MM.1S (cell line): ENCODE data around the gene SLC7A6.

Experiments
- DNase-seq: peaks from one replicate; pipeline ENCODE4 v3.0.0-alpha.2; 2015
- H2AFZ ChIP-seq: fragments of 300-600 bp; sonication (generic); 2 replicates; pipeline ENCODE4 v1.6.0; 2016; ENCODE audit warnings: antibody characterized with exemption, low read length
- H3F3A ChIP-seq: fragments of 300-600 bp; sonication (generic); 2 replicates; pipeline ENCODE4 v1.6.1; 2016; ENCODE audit warnings: mild to moderate bottlenecking, antibody characterized with exemption, low read length, moderate library complexity, mixed read lengths; ENCODE audit not compliant: insufficient read depth
- H3K27ac ChIP-seq: fragments of 300-600 bp; sonication (generic); 2 replicates; pipeline ENCODE4 v1.5.1; 2016; ENCODE audit warnings: mild to moderate bottlenecking, low read length
- H3K27me3 ChIP-seq: fragments of 300-600 bp; sonication (generic); replicated peaks from 2 replicates; pipeline ENCODE4 v1.6.0; 2016; ENCODE audit warnings: low read length; ENCODE audit not compliant: insufficient read depth
- H3K36me3 ChIP-seq: fragments of 300-600 bp; sonication (generic); replicated peaks from 2 replicates; pipeline ENCODE4 v1.6.1; 2016; ENCODE audit warnings: mild to moderate bottlenecking, low read length, mixed read lengths; ENCODE audit not compliant: insufficient read depth
- H3K4me1 ChIP-seq: fragments of 300-600 bp; sonication (generic); 2 replicates; pipeline ENCODE4 v1.6.1; 2016; ENCODE audit warnings: low read length, mixed read lengths
- H3K4me2 ChIP-seq: fragments of 300-600 bp; sonication (generic); 2 replicates; pipeline ENCODE4 v1.6.0; 2016; ENCODE audit warnings: low read depth, low read length
- H3K4me3 ChIP-seq: fragments of 300-600 bp; sonication (generic); 2 replicates; pipeline ENCODE4 v1.5.1; 2016; ENCODE audit warnings: low read length, mixed read lengths
- H3K79me2 ChIP-seq: fragments of 300-600 bp; sonication (generic); 2 replicates; pipeline ENCODE4 v1.6.1; 2016; ENCODE audit warnings: mixed run types, low read length, mixed read lengths
- H3K9ac ChIP-seq: fragments of 300-600 bp; sonication (generic); 2 replicates; pipeline ENCODE4 v1.6.1; 2016; ENCODE audit warnings: low read length, mixed read lengths
- H3K9me2 ChIP-seq: fragments of 300-600 bp; sonication (generic); replicated peaks from 2 replicates; pipeline ENCODE4 v1.6.1; 2016; ENCODE audit warnings: mild to moderate bottlenecking, low read length, mixed read lengths; ENCODE audit not compliant: insufficient read depth
- H3K9me3 ChIP-seq: fragments of 300-600 bp; sonication (generic); replicated peaks from 2 replicates; pipeline ENCODE4 v1.6.1; 2016; ENCODE audit warnings: mild to moderate bottlenecking, low read length, mixed read lengths; ENCODE audit not compliant: insufficient read depth
- H4K20me1 ChIP-seq: fragments of 300-600 bp; sonication (generic); 2 replicates; pipeline ENCODE4 v1.6.1; 2016; ENCODE audit warnings: mild to moderate bottlenecking, low read length, moderate library complexity, mixed read lengths; ENCODE audit not compliant: insufficient read depth
- CTCF ChIP-seq: fragments of 300-600 bp; sonication (generic); IDR thresholded peaks from 2 replicates; pipeline ENCODE4 v1.5.1; 2016; ENCODE audit warnings: antibody characterized with exemption, low read length, mixed read lengths
- EZH2 ChIP-seq: fragments of 300-600 bp; sonication (generic); optimal IDR thresholded peaks from 2 replicates; pipeline ENCODE3; 2017; ENCODE audit warnings: low read depth, mild to moderate bottlenecking, antibody characterized with exemption, low read length, mixed read lengths
- EZH2phosphoT487 ChIP-seq: fragments of 300-600 bp; sonication (generic); IDR thresholded peaks from 2 replicates; pipeline ENCODE4 v1.6.1; 2018; ENCODE audit warnings: antibody characterized with exemption, low read length

SLC7A6 gene

GRCh38 chr16:68223072-68223471 lies 41.3 kb upstream of the SLC7A6 start:
- Histone ChIP-seq H3K9ac (no peak overlapping the region), H3F3A (peaks cover 9% of the 10 kb centered on the region; the same call in 1 of the 2 replicates), H4K20me1 (no peaks in the 10 kb centered on the region), H3K27me3 (no peaks in the 10 kb centered on the region), H3K4me3 (no peak overlapping the region), H3K9me3 (no peaks in the 10 kb centered on the region), H3K4me2 (no peak overlapping the region), H3K79me2 (no peaks in the 10 kb centered on the region), H3K4me1 (peaks cover 15% of the 10 kb centered on the region), H3K9me2 (no peaks in the 10 kb centered on the region), H2AFZ (no peak overlapping the region), H3K27ac (no peak overlapping the region), H3K36me3 (no peaks in the 10 kb centered on the region)
- no peak for DNase-seq
- TF ChIP-seq EZH2 (no peak), CTCF (no peak), EZH2phosphoT487 (no peak)

GRCh38 chr16:68226116-68226515 lies 38.2 kb upstream of the SLC7A6 start:
- Histone ChIP-seq H3K4me2 (no peak overlapping the region), H3K9me3 (no peaks in the 10 kb centered on the region), H3K27me3 (no peaks in the 10 kb centered on the region), H3K27ac (no peak overlapping the region), H3K36me3 (no peaks in the 10 kb centered on the region), H3F3A (peaks cover 9% of the 10 kb centered on the region; the same call in 1 of the 2 replicates), H3K9ac (no peak overlapping the region), H4K20me1 (no peaks in the 10 kb centered on the region), H2AFZ (no peak overlapping the region), H3K79me2 (no peaks in the 10 kb centered on the region), H3K9me2 (no peaks in the 10 kb centered on the region), H3K4me3 (no peak overlapping the region), H3K4me1 (peaks cover 15% of the 10 kb centered on the region)
- DNase-seq = no peak
- no peak for TF ChIP-seq EZH2phosphoT487
- TF ChIP-seq EZH2 = no peak
- no peak for TF ChIP-seq CTCF

GRCh38 chr16:68227183-68227793 lies 37.0 kb upstream of the SLC7A6 start:
- peak; percentile 67 for DNase-seq

More at GRCh38 chr16:68227183-68227793, 37.0 kb upstream of the SLC7A6 start:
- peak overlapping the region; percentile 37; the same call in 1 of the 2 replicates for H3K27ac ChIP-seq
- no peaks in the 10 kb centered on the region for H3K27me3 ChIP-seq
- TF ChIP-seq EZH2phosphoT487 (no peak), EZH2 (no peak), CTCF (no peak)
- H3K9me2 ChIP-seq = no peaks in the 10 kb centered on the region
- H3K9me3 ChIP-seq = no peaks in the 10 kb centered on the region
- no peak overlapping the region for H3K4me3 ChIP-seq
- no peak overlapping the region for H3K9ac ChIP-seq
- H2AFZ ChIP-seq = no peak overlapping the region
- no peaks in the 10 kb centered on the region for H3K79me2 ChIP-seq
- peaks cover 15% of the 10 kb centered on the region for H3K4me1 ChIP-seq
- peaks cover 9% of the 10 kb centered on the region; the same call in 1 of the 2 replicates for H3F3A ChIP-seq
- no peak overlapping the region; the same call in 1 of the 2 replicates for H3K4me2 ChIP-seq
- H3K36me3 ChIP-seq = no peaks in the 10 kb centered on the region
- no peaks in the 10 kb centered on the region for H4K20me1 ChIP-seq
